Superior temporal gyrus (tissue), 1 donor: ENCODE data around the gene ARL16.

Experiments used
- DNase-seq: peaks from one replicate; pipeline ENCODE4 v3.0.0-alpha.2; 2016; ENCODE audit errors: extremely low spot score

The ARL16 gene

GRCh38 chr17:81712468-81713003 lies 28.9 kb upstream of the ARL16 start:
- DNase-seq = no peak

GRCh38 chr17:81711814-81712467 lies 28.3 kb upstream of the ARL16 start, which contains the start of gene SLC25A10:
SLC25A10 (plus strand) TSS chr17:81712284; CDS start chr17:81712427, 143 bp downstream.
- DNase-seq = peak; percentile 71

- no peak for DNase-seq
Measured at GRCh38 chr17:81710514-81711308, 27.1 kb upstream of the ARL16 start.

- DNase-seq = no peak
Measured at GRCh38 chr17:81708739-81709185, 25.2 kb upstream of the ARL16 start.

- DNase-seq = no peak
Measured at GRCh38 chr17:81707725-81708646, 24.4 kb upstream of the ARL16 start.

- no peak for DNase-seq
Measured at GRCh38 chr17:81706757-81707624, 23.4 kb upstream of the ARL16 start.

- no peak for DNase-seq
Measured at GRCh38 chr17:81706232-81706611, 22.6 kb upstream of the ARL16 start.

GRCh38 chr17:81705518-81706231 lies 22.1 kb upstream of the ARL16 start:
- no peak for DNase-seq

- DNase-seq = no peak
Measured at GRCh38 chr17:81703747-81704654, 20.4 kb upstream of the ARL16 start.

GRCh38 chr17:81702934-81703746 lies 19.5 kb upstream of the ARL16 start, which contains the start of gene MRPL12:
MRPL12 (plus strand) TSS chr17:81703367; CDS start chr17:81703502, 135 bp downstream.
- peak; percentile 99 for DNase-seq

GRCh38 chr17:81701288-81702071 lies 17.9 kb upstream of the ARL16 start:
- no peak for DNase-seq

- DNase-seq = no peak
Measured at GRCh38 chr17:81700353-81701287, 17.0 kb upstream of the ARL16 start.

GRCh38 chr17:81697261-81698044 lies 13.9 kb upstream of the ARL16 start:
- DNase-seq = no peak

- no peak for DNase-seq
Measured at GRCh38 chr17:81696218-81696941, 12.8 kb upstream of the ARL16 start.

- no peak for DNase-seq
Measured at GRCh38 chr17:81695801-81696200, 12.2 kb upstream of the ARL16 start.
